SK-N-SH treated with all-trans-retinoic acid at 6 μM for 48 hours (cell line): Measurements from ENCODE around the gene CYP46A1.

Experiments
- RARB ChIP-seq: fragments of 250-450 bp; sonication (Bioruptor Pico); IDR thresholded peaks from 2 replicates; pipeline ENCODE4 v1.8.0; 2021; ENCODE audit warnings: mild to moderate bottlenecking, moderate library complexity
- ZFP3 ChIP-seq: fragments of 250-450 bp; sonication (Bioruptor Pico); IDR thresholded peaks from 2 replicates; pipeline ENCODE4 v1.5.0; 2020; ENCODE audit warnings: mild to moderate bottlenecking, moderate library complexity
- TF ChIP-seq, protein P1 (sequence below): fragments of 250-450 bp; sonication (Bioruptor Pico); IDR thresholded peaks from 2 replicates; pipeline ENCODE4 v1.5.1; 2020; ENCODE audit warnings: low read depth, mild to moderate bottlenecking, moderate library complexity

DNA sequence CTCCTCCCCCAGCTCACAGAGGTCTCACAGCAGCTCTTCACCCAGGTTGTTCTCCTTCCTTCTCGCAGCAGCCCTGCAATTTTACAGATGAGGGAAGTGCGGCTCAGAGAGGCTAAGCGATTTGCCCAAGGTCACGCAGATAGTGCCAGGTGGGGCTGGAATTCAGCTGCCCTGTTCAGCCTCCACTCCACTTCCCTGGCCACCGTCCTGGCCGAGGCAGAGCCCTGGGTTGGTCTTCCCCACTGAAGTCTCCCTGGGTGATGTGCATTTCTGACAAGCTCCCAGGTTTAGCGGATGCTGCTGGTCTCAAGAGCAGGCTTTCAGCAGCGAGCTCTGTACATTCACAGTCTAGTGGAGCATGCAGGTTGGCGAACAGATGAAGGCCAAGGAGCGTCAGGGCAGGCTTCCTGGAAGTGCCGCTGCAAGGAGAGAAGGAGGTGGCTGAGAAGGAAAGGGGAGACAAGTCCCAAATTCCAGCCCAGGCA is 80.2 kb downstream of the CYP46A1 start:
- TF ChIP-seq RARB (no peak), ZFP3 (CRISPR knock-in tag) (no peak)
- TF ChIP-seq, protein P1, sequence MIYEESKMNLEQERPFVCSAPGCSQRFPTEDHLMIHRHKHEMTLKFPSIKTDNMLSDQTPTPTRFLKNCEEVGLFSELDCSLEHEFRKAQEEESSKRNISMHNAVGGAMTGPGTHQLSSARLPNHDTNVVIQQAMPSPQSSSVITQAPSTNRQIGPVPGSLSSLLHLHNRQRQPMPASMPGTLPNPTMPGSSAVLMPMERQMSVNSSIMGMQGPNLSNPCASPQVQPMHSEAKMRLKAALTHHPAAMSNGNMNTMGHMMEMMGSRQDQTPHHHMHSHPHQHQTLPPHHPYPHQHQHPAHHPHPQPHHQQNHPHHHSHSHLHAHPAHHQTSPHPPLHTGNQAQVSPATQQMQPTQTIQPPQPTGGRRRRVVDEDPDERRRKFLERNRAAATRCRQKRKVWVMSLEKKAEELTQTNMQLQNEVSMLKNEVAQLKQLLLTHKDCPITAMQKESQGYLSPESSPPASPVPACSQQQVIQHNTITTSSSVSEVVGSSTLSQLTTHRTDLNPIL (CRISPR knock-in tag): no peak
